SK-N-MC (cell line): ENCODE data around the gene PRELID3B.

Experiments
- DNase-seq: peaks from one replicate; pipeline ENCODE4 v3.0.0-alpha.2; 2011; ENCODE audit warnings: low read depth, low spot score
- H3K27ac ChIP-seq: fragments of 200-600 bp; sonication (generic); 2 replicates; pipeline ENCODE4 v1.5.1; 2016; ENCODE audit warnings: mixed run types
- H3K36me3 ChIP-seq: fragments of 200-600 bp; sonication (generic); 2 replicates; pipeline ENCODE4 v1.6.1; 2017; ENCODE audit warnings: antibody characterized with exemption, low read length, mixed read lengths; ENCODE audit not compliant: insufficient read depth
- H3K4me3 ChIP-seq: fragments of 200-600 bp; sonication (generic); 2 replicates; pipeline ENCODE4 v1.5.1; 2016
- H3K9ac ChIP-seq: fragments of 200-600 bp; sonication (generic); 2 replicates; pipeline ENCODE4 v1.8.0; 2017; ENCODE audit warnings: mixed run types, mixed read lengths; ENCODE audit not compliant: insufficient read length
- H3K9me3 ChIP-seq: fragments of 200-600 bp; sonication (generic); 2 replicates; pipeline ENCODE4 v1.6.1; 2017; ENCODE audit warnings: low read depth, mild to moderate bottlenecking, antibody characterized with exemption, low read length, moderate library complexity, mixed read lengths
- EZH2 ChIP-seq: fragments of 200-600 bp; sonication (generic); IDR thresholded peaks from one replicate; pipeline ENCODE4 v1.6.1; 2017; ENCODE audit warnings: antibody characterized with exemption
- FOXP2 ChIP-seq: optimal IDR thresholded peaks from 2 replicates; pipeline ENCODE3; 2011; ENCODE audit warnings: mild to moderate bottlenecking, moderate library complexity; ENCODE audit not compliant: insufficient read depth; ENCODE audit errors: extremely low read length, control extremely low read depth
- POLR2AphosphoS5 ChIP-seq: IDR thresholded peaks from 2 replicates; pipeline ENCODE4 v1.6.1; 2012; ENCODE audit warnings: mild to moderate bottlenecking, low read depth, low read length, borderline replicate concordance

The PRELID3B gene

DNA sequence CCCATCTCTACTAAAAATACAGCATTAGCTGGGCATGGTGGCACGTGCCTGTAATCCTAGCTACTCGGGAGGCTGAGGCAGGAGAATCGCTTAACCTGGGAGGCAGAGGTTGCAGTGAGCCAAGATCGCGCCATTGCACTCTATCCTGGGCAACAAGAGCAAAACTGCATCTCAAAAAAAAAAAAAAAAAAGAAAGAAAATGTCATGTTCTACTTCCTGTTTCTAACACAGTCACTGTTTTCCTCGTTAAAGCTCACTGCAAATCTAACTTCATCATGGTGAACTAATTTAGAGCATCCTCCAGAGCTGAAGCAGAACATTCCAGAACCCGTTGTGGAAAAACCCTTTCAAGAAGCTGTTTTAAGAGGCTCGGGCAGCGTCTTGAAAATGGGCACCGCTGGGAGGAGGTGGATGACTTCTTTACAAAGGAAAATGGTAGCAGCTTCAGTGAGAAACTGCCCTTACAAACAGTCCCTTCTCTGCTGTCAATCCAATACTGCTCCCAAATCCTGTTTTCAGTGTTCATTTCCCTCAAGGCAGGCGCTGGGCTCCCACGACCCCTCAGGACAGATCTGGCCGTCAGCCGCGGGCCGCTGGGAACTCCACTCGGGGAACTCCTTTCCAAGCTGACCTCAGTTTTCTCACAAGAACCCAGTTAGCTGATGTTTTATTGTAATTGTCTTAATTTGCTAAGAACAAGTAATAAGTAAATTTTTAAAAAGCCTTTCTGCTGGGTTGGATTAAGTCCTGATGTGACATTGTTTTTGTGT is 48.0 kb downstream of the PRELID3B start:
- Histone ChIP-seq H3K27ac (no peak overlapping the region), H3K36me3 (peaks cover 64% of the 10 kb centered on the region), H3K9me3 (no peaks in the 10 kb centered on the region), H3K4me3 (no peak overlapping the region), H3K9ac (no peak overlapping the region)
- no peak for TF ChIP-seq POLR2AphosphoS5
- no peak for DNase-seq

DNA sequence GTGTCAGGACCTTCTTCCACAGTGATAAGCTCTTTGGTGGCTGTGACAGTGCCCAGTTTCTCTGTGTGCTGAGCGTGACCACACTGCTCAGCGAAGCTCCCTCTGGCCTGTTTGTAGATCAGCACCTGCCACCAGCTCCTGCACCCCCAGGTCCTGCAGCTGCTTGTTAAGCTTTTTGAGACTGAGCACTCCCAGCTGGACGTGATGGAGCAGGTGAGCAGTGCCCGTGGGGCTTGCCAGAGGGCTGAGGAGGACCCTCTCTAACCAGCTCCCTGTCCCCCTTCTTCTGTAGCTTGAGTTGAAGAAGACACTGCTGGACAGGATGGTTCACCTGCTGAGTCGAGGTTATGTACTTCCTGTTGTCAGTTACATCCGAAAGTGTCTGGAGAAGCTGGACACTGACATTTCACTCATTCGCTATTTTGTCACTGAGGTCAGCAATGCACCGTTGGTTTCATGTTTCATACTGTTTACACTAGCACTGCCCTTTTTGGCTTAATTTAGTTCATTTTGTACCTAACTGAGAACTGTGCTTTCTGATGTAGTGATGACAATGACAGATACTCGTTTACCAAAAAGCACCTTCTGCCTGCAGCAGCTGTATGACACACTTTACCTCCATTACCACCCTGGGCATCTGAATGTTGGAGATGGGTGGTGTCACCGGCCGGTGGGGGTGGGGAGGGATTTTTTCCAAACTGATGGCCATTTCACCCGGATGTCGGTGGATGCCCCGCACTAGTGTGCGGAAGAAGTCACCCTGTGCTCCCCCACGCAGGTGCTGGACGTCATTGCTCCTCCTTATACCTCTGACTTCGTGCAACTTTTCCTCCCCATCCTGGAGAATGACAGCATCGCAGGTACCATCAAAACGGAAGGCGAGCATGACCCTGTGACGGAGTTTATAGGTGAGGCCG is 49.0 kb downstream of the PRELID3B start:
- no peak for TF ChIP-seq POLR2AphosphoS5
- no peak for TF ChIP-seq EZH2
- no peak for TF ChIP-seq FOXP2
- no peak for DNase-seq
- Histone ChIP-seq H3K36me3 (peaks cover 74% of the 10 kb centered on the region), H3K4me3 (no peak overlapping the region), H3K9ac (no peak overlapping the region), H3K27ac (no peak overlapping the region), H3K9me3 (no peaks in the 10 kb centered on the region)

DNA sequence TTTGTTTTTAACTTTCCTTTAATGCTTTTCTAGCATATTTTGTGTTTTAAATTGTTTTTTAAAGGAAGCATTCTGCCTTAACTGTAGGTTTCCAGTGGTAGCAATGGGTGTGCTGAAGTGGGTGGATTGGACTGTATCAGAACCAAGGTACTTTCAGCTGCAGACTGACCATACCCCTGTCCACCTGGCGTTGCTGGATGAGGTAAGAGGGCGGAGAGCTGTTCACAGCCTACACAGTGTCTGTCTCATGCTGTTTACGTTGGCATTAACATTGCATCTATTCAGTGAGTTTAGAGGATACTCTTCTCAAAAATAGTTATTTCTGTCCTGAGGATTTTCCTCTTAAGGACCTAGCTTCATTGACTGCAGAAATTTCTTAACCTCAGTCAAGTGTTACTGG is 49.7 kb downstream of the PRELID3B start:
- TF ChIP-seq EZH2 (no peak), POLR2AphosphoS5 (no peak), FOXP2 (no peak)
- peaks cover 81% of the 10 kb centered on the region for H3K36me3 ChIP-seq
- H3K9me3 ChIP-seq = no peaks in the 10 kb centered on the region
- no peak overlapping the region for H3K27ac ChIP-seq
- no peak overlapping the region for H3K9ac ChIP-seq
- no peak for DNase-seq
- H3K4me3 ChIP-seq = no peak overlapping the region

DNA sequence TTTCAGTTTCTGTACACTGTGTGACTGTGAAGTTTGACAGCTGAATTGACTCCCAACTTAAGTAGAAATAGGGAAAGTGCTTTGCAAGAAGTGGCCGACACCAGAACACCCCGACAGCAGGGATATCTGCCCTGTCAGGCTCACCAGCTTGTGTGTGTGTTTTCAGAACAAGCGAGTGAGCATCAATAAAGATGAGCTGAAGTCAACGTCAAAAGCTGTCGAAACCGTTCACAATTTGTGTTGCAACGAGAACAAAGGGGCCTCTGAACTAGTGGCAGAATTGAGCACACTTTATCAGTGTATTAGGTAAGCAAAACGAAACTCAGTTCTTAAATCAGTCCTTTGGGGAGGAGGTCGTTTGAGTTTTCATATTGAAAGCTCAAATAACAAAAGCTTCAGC is 50.9 kb downstream of the PRELID3B start:
- no peaks in the 10 kb centered on the region for H3K9me3 ChIP-seq
- TF ChIP-seq POLR2AphosphoS5 (no peak), FOXP2 (no peak), EZH2 (no peak)
- H3K36me3 ChIP-seq = peaks cover 93% of the 10 kb centered on the region
- no peak overlapping the region for H3K27ac ChIP-seq
- DNase-seq = no peak
- no peak overlapping the region for H3K4me3 ChIP-seq
- no peak overlapping the region for H3K9ac ChIP-seq

DNA sequence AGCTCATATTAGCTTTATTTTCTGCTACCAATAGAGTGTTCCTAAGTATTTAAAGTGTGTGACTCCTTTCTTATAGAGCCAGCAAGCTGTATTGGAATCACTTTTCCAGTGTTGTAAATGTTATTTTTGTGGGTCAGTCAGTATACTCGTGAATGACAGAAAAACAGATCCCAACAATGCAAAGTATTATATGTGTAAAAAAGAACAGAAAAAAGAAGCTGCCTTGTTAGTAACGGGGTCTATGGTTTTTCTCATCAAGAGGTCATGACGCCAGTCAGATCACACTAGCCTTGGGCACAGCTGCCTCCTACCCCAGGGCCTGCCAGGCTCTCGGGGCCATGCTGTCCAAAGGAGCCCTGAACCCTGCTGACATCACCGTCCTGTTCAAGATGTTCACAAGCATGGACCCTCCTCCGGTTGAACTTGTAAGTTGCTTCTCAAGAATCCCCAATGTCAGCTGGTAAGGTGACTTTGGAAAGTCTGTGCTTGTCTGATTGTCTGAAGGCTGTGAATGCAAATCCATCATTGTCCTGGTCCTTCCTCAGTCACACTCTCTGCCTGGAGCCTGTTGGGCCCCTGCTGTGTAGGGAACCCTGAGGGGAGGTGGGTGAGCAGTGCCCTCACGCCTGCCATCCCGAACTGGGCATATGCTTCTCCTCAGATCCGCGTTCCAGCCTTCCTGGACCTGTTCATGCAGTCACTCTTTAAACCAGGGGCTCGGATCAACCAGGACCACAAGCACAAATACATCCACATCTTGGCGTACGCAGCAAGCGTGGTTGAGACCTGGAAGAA is 51.7 kb downstream of the PRELID3B start:
- Histone ChIP-seq H3K9ac (no peak overlapping the region), H3K9me3 (no peaks in the 10 kb centered on the region), H3K36me3 (peaks cover 98% of the 10 kb centered on the region), H3K4me3 (no peak overlapping the region), H3K27ac (no peak overlapping the region)
- no peak for DNase-seq
- no peak for TF ChIP-seq EZH2

DNA sequence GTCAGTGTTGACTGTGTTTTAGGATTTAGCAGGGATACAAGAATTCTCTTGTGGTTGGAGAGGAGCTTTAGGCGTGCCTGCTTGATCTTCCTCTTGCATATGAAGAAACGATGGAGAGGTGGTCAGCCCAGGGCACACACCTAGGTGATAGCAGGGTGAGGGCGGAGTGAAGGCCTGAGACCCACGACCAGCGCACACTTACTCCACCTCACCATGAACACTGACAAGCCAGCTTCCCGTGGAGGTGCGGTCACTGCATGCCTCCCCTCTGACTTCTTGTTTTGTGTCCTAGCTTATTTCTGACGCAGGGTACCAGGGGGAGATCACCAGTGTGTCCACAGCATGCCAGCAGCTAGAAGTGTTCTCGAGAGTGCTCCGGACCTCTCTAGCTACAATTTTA is 53.4 kb downstream of the PRELID3B start:
- Histone ChIP-seq H3K36me3 (peaks cover 92% of the 10 kb centered on the region), H3K4me3 (no peak overlapping the region), H3K9me3 (no peaks in the 10 kb centered on the region), H3K27ac (no peak overlapping the region), H3K9ac (no peak overlapping the region)
- TF ChIP-seq FOXP2 = no peak
- no peak for TF ChIP-seq EZH2
- no peak for TF ChIP-seq POLR2AphosphoS5
- no peak for DNase-seq

DNA sequence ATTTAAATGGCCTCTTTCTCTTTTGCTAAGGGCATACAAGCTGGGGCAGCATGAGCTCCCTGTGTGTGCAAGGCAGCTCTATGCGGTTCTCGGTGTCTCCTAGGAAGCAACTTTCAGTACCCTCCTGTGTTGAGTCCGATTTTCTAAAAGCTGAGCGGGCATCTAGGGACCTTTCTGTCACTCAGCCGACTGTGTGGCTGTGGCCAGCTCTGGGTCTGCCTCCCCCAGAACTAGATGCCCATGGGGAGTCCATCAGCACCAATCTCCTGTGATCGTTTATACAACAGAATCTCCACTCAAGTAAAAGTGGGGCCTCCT is 54.1 kb downstream of the PRELID3B start:
- no peak for DNase-seq
- H3K9me3 ChIP-seq = no peaks in the 10 kb centered on the region
- peaks cover 88% of the 10 kb centered on the region for H3K36me3 ChIP-seq
- H3K27ac ChIP-seq = no peak overlapping the region
- H3K4me3 ChIP-seq = no peak overlapping the region
- H3K9ac ChIP-seq = no peak overlapping the region
- TF ChIP-seq EZH2 = no peak
- TF ChIP-seq FOXP2 = no peak
- no peak for TF ChIP-seq POLR2AphosphoS5

DNA sequence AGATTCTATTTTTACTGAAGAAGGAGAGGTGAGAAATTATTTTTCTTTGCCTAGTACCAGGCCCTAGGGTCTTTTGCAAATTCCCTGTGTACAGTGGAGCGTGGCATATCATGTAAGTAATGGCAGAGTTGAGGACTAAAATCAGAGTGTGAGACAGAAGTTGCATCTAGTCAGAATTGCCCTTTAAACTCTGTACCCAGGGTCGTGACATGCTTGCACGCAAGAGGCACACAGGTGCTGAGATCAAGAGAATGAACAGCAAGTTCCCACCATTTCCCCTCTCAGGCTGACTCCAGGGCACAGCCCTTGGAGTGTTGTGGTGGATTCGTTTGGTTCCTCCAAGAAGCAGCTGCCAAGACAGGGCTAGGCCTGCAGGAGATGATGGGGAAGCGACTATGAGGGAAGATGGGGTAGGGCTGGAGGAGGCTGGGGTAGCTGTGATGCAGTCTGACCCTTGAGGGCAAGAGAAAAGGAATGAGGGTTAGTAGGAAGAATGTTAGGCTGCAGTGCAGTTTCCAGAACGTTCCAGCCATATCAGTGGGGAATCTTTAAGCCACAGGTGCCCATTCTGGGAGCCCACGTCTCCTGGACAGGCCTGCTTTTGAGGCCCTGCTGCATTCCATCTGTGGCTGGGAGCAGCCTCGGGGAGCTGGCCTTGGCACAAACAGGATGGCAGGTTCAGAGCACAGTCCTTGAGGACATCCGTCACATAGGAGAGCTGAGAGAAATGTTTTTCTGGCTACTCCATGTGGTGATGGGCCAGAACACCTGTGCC is 54.6 kb downstream of the PRELID3B start:
- TF ChIP-seq EZH2 (no peak), POLR2AphosphoS5 (no peak), FOXP2 (no peak)
- DNase-seq = no peak
- Histone ChIP-seq H3K9me3 (no peaks in the 10 kb centered on the region), H3K36me3 (peaks cover 83% of the 10 kb centered on the region), H3K4me3 (no peak overlapping the region), H3K27ac (no peak overlapping the region), H3K9ac (no peak overlapping the region)
